Measurements from ENCODE around the gene PPP1R14D. TPM values are rescaled to one million over a fixed set of nuclear protein-coding genes. Genes with fewer than 3 reads are reported as not detected.

The PPP1R14D gene
- total RNA-seq, 4 donors from 2014 or later, result not detected

- intact Hi-C loops (cut with DNase I), result no loop called here
- Histone ChIP-seq H3K4me1 (peaks cover 22 to 29% of the 10 kb centered on the region in 2 donors), H3K27ac (peak overlapping the region; percentile 47 to 90 (median 68)), H3K4me3 (replicated peaks in 1 of 3) (peak overlapping the region; percentile 50 to 62 (median 57)), H3K9me3 (no peaks in the 10 kb centered on the region), H3K27me3 (no peaks in the 10 kb centered on the region), H3K36me3 (peaks cover 0 to under 1% of the 10 kb centered on the region in 2 donors)
- WGBS, 2 donors, result 6 to 15% methylated on average over 12 to 17 of the region's 34 CpGs
- peak; percentile 19 to 26 for DNase-seq
- TF ChIP-seq CTCF (IDR thresholded peaks at IDR 0.05) (peak in 1 of 6 experiments; percentile 4), POLR2A (IDR thresholded peaks at IDR 0.05) (no peak)
Observed at GRCh38 chr15:40843261-40843884, 14.9 kb upstream of the PPP1R14D start.

GRCh38 chr15:40841741-40842140, 13.2 kb upstream of the PPP1R14D start:
- no peaks in the 10 kb centered on the region for H3K9me3 ChIP-seq
- no peaks in the 10 kb centered on the region for H3K27me3 ChIP-seq
- WGBS, 2 donors, result 86 to 89% methylated on average over 2 of the region's 2 CpGs
- no peak for TF ChIP-seq CTCF (IDR thresholded peaks at IDR 0.05)
- H3K4me3 ChIP-seq (replicated peaks in 1 of 3), result no peak overlapping the region
- H3K4me1 ChIP-seq, result peaks cover 13 to 14% of the 10 kb centered on the region in 2 donors
- no peak for DNase-seq
- intact Hi-C loops (cut with DNase I), result no loop called here
- H3K36me3 ChIP-seq, result peaks cover 0 to 4% of the 10 kb centered on the region in 2 donors
- H3K27ac ChIP-seq, result no peak overlapping the region

GRCh38 chr15:40838756-40839155, 10.2 kb upstream of the PPP1R14D start:
- H3K36me3 ChIP-seq, result peaks cover 0 to 4% of the 10 kb centered on the region in 2 donors
- no peak overlapping the region for H3K27ac ChIP-seq

GRCh38 chr15:40836020-40836419, 7.5 kb upstream of the PPP1R14D start:
- 90 to 92% methylated on average over 1 of the region's 1 CpG for WGBS, 2 donors
- TF ChIP-seq CTCF (IDR thresholded peaks at IDR 0.05) (no peak), POLR2A (IDR thresholded peaks at IDR 0.05) (no peak)
- intact Hi-C loops (cut with DNase I), result no loop called here
- H3K4me1 ChIP-seq, result no peaks in the 10 kb centered on the region
- no peaks in the 10 kb centered on the region for H3K9me3 ChIP-seq
- no peaks in the 10 kb centered on the region for H3K27me3 ChIP-seq
- no peak overlapping the region for H3K4me3 ChIP-seq (replicated peaks in 1 of 3)
- peaks cover 0 to 4% of the 10 kb centered on the region in 2 donors for H3K36me3 ChIP-seq
- no peak overlapping the region for H3K27ac ChIP-seq
- no peak for DNase-seq

More at GRCh38 chr15:40838756-40839155, 10.2 kb upstream of the PPP1R14D start:
- no peak for DNase-seq
- WGBS, 2 donors, result 84 to 87% methylated on average over 5 of the region's 5 CpGs
- Histone ChIP-seq H3K9me3 (no peaks in the 10 kb centered on the region), H3K4me3 (replicated peaks in 1 of 3) (no peak overlapping the region), H3K4me1 (peaks cover 0 to 4% of the 10 kb centered on the region in 2 donors), H3K27me3 (no peaks in the 10 kb centered on the region)
- intact Hi-C loops (cut with DNase I), result no loop called here
- no peak for TF ChIP-seq CTCF (IDR thresholded peaks at IDR 0.05)
- no peak for TF ChIP-seq POLR2A (IDR thresholded peaks at IDR 0.05)

GRCh38 chr15:40832903-40833302, 4.4 kb upstream of the PPP1R14D start:
- H3K4me3 ChIP-seq (replicated peaks in 1 of 3), result no peak overlapping the region
- DNase-seq, result no peak
- H3K27ac ChIP-seq, result no peak overlapping the region
- H3K9me3 ChIP-seq, result no peaks in the 10 kb centered on the region
- H3K27me3 ChIP-seq, result no peaks in the 10 kb centered on the region
- no peak for TF ChIP-seq CTCF (IDR thresholded peaks at IDR 0.05)
- TF ChIP-seq POLR2A (IDR thresholded peaks at IDR 0.05), result no peak
- intact Hi-C loops (cut with DNase I), result no loop called here
- H3K4me1 ChIP-seq, result no peaks in the 10 kb centered on the region
- H3K36me3 ChIP-seq, result no peaks in the 10 kb centered on the region

Measured in thyroid gland (tissue), 4 donors.